Peyer's patch (tissue), 4 donors: ENCODE data around the gene MTARC2. TPM values are rescaled to one million over a fixed set of nuclear protein-coding genes. Genes with fewer than 3 reads are reported as not detected.

Experiments
- DNase-seq, 3 donors: peaks; one replicate each; pipeline ENCODE4 v3.0.0-alpha.2; 2017 to 2019
- H3K27ac ChIP-seq, 4 donors: fragments of 200-600 bp; sonication (generic); one replicate each; pipeline ENCODE4 v1.5.1; 2016 to 2019
- H3K27me3 ChIP-seq, 2 donors: fragments of 200-600 bp; sonication (generic); one replicate each; pipeline ENCODE4 v1.5.1; 2019
- H3K36me3 ChIP-seq, 3 donors: fragments of 200-600 bp; sonication (generic); one replicate each; pipeline ENCODE4 v1.5.1; 2016 to 2019
- H3K4me1 ChIP-seq, 4 donors: fragments of 200-600 bp; sonication (generic); one replicate each; pipeline ENCODE4 v1.5.1; 2016 to 2019
- H3K4me3 ChIP-seq, 4 donors: fragments of 200-600 bp; sonication (generic); 1 replicate in 3 of 4; 2 replicates in 1 of 4; pipeline ENCODE4 v1.5.1; 2016 to 2019; ENCODE audit warnings: mild to moderate bottlenecking in 1 of 4
- H3K9me3 ChIP-seq, 4 donors: fragments of 200-600 bp; sonication (generic); one replicate each; pipeline ENCODE4 v1.5.1; 2016 to 2019; ENCODE audit warnings: mild to moderate bottlenecking in 1 of 4
- CTCF ChIP-seq, 6 experiments: fragments of 450-650 bp in 4 of 6; fragments of 200-600 bp in 2 of 6; sonication (generic) in 1 of 6; IDR thresholded peaks; one replicate each; pipeline ENCODE4 v1.5.1; 2017 to 2019; ENCODE audit warnings: antibody characterized with exemption in 6 of 6, mild to moderate bottlenecking in 3 of 6, moderate library complexity in 1 of 6
- POLR2A ChIP-seq, 2 donors: fragments of 450-650 bp; IDR thresholded peaks; one replicate each; pipeline ENCODE4 v1.5.1; 2017; ENCODE audit warnings: antibody characterized with exemption in 2 of 2, mild to moderate bottlenecking in 2 of 2, moderate library complexity in 2 of 2
- total RNA-seq, 4 donors: library from RNA; depleted of rRNA; stranded (reverse); fragments of >200 nt; gene quantifications; one replicate each; pipeline ENCODE4 v1.1.0, GENCODE V29; 2016

MTARC2 gene
- total RNA-seq, 4 donors from 2014 or later: 47.9 to 96.0 (median 91.1) TPM

DNA sequence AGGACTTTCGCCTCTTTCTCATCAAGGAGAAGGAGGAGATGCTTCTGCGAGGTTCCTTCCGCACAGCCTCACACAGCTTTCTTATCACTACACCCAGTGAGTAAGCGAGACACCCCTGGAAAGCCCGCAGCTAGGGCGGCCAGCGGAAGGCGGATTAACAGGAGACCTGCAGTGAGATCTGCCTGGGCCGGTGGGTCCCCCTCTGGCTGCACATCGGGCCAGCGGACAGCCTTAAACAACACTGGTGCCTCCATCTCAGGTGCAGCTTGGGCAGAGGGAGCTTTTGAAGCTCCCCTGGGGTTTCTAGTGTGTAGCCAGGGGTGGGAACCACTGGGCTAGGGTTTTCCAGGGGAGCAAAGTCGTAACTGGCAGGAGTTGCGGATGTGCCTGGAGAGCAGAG, 21.1 kb downstream of the MTARC2 start:
- H3K4me3 ChIP-seq: no peak overlapping the region
- H3K9me3 ChIP-seq: no peaks in the 10 kb centered on the region
- no peak for DNase-seq
- H3K4me1 ChIP-seq: peaks cover 0 to 29% (median 0%) of the 10 kb centered on the region in 4 donors
- H3K27me3 ChIP-seq: no peaks in the 10 kb centered on the region
- H3K27ac ChIP-seq: no peak overlapping the region
- TF ChIP-seq CTCF (IDR thresholded peaks at IDR 0.05) (no peak), POLR2A (IDR thresholded peaks at IDR 0.05) (no peak)
- H3K36me3 ChIP-seq: peaks cover 0 to 43% (median 0%) of the 10 kb centered on the region in 3 donors

DNA sequence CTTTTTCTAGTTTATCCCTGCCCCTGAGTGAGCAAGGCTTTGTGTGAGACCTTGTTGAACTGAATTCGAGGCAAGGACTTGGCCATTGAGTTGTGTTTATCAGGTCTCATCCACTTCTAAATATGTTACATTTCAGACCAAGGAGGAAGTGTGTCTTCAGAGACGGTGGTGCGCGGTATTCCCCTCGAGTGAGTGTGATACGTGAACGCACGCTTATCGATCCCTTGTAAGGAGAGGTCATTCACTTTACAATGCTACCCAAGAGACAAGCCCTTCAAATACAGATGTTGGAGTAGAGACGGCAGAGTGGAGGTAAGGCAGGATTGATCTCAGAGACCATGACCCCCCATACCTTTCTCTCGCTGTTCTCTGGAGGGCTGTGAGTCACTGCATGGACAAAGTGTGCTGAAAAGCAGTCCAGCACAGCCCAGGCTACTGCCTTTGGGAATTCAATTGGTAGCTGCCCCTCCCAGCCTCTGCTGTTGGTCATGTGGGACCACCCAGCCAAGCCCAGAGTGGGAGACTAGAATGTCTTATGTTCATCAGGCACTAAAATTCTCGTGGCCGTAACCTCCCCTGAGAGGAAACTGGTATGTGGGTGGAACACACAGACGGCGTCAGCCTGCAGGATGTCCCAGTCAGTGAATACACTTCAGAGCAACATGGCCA, 22.3 kb downstream of the MTARC2 start:
- Histone ChIP-seq H3K9me3 (no peaks in the 10 kb centered on the region), H3K27ac (peak overlapping the region in 2 of 4 donors; percentile 25 to 60)
- no peak for TF ChIP-seq CTCF (IDR thresholded peaks at IDR 0.05)
- TF ChIP-seq POLR2A (IDR thresholded peaks at IDR 0.05): no peak

DNA sequence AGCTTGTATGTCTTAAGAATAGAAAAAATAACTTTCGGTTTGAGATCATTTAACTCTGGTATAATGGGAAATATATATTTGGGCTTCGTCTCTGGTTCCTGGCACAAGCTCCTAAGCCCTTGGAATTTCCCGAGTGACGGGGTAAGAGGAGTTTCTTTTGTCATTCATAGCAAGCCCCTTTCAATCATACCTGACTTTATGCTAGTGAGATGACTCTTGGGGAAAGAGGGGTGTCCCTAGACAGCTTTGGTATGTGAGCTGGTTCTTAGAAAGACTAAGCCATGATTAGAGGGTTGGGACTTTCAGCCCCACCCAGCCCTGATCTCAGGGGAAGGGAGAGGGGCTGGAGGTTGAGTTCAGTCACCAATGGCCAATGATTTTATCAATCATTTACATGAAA, 24.7 kb downstream of the MTARC2 start:
- Histone ChIP-seq H3K4me3 (no peak overlapping the region), H3K9me3 (no peaks in the 10 kb centered on the region), H3K27me3 (no peaks in the 10 kb centered on the region), H3K36me3 (peaks cover 0 to 55% (median 0%) of the 10 kb centered on the region in 3 donors), H3K4me1 (peaks cover 0 to 11% (median 0%) of the 10 kb centered on the region in 4 donors), H3K27ac (no peak overlapping the region)
- TF ChIP-seq POLR2A (IDR thresholded peaks at IDR 0.05): no peak
- no peak for TF ChIP-seq CTCF (IDR thresholded peaks at IDR 0.05)
- DNase-seq: no peak

More for the DNA sequence above, 22.3 kb downstream of the MTARC2 start:
- Histone ChIP-seq H3K36me3 (peaks cover 0 to 48% (median 0%) of the 10 kb centered on the region in 3 donors), H3K4me1 (peaks cover 0 to 23% (median 0%) of the 10 kb centered on the region in 4 donors), H3K27me3 (no peaks in the 10 kb centered on the region), H3K4me3 (peak overlapping the region in 1 of 4 donors; percentile 21)
- peak in 2 of 3 donors; percentile 32 to 53 for DNase-seq

GRCh38 chr1:220775240-220775853, 27.2 kb downstream of the MTARC2 start:
- H3K4me1 ChIP-seq: no peaks in the 10 kb centered on the region
- peaks cover 0 to 51% (median 0%) of the 10 kb centered on the region in 3 donors for H3K36me3 ChIP-seq
- no peaks in the 10 kb centered on the region for H3K27me3 ChIP-seq
- H3K9me3 ChIP-seq: no peaks in the 10 kb centered on the region
- no peak overlapping the region for H3K4me3 ChIP-seq
- DNase-seq: peak; percentile 29 to 76 (median 59)
- no peak overlapping the region for H3K27ac ChIP-seq
- TF ChIP-seq POLR2A (IDR thresholded peaks at IDR 0.05) (no peak), CTCF (IDR thresholded peaks at IDR 0.05) (peak in 5 of 6 experiments; percentile 57 to 70 (median 66))

- DNase-seq: no peak
- H3K9me3 ChIP-seq: no peaks in the 10 kb centered on the region
- H3K27me3 ChIP-seq: no peaks in the 10 kb centered on the region
- peaks cover 0 to 48% (median 0%) of the 10 kb centered on the region in 3 donors for H3K36me3 ChIP-seq
- no peak for TF ChIP-seq POLR2A (IDR thresholded peaks at IDR 0.05)
- H3K27ac ChIP-seq: no peak overlapping the region
- H3K4me3 ChIP-seq: no peak overlapping the region
- no peaks in the 10 kb centered on the region for H3K4me1 ChIP-seq
These were observed 28.1 kb downstream of the MTARC2 start for GRCh38 chr1:220776254-220776653.

- Histone ChIP-seq H3K4me1 (no peaks in the 10 kb centered on the region), H3K4me3 (no peak overlapping the region), H3K27ac (no peak overlapping the region), H3K36me3 (peaks cover 0 to 47% (median 0%) of the 10 kb centered on the region in 3 donors), H3K9me3 (no peaks in the 10 kb centered on the region), H3K27me3 (no peaks in the 10 kb centered on the region)
- TF ChIP-seq CTCF (IDR thresholded peaks at IDR 0.05): peak in 5 of 6 experiments; percentile 36 to 90 (median 86)
- no peak for TF ChIP-seq POLR2A (IDR thresholded peaks at IDR 0.05)
- peak; percentile 74 to 90 (median 90) for DNase-seq
These were observed 28.7 kb downstream of the MTARC2 start for GRCh38 chr1:220776720-220777326.
